Measurements from ENCODE around the gene LMBRD2. TPM values are rescaled to one million over a fixed set of nuclear protein-coding genes. Genes with fewer than 3 reads are reported as not detected.
A peak's percentile ranks its signal among the peaks of the same experiment; 100 is the strongest.

Gene LMBRD2
- total RNA-seq, 5 donors from 2014 or later (not counting 1 experiment from before 2014, with no cell fraction given): 6.3 to 13.7 (median 10.8) TPM

DNA sequence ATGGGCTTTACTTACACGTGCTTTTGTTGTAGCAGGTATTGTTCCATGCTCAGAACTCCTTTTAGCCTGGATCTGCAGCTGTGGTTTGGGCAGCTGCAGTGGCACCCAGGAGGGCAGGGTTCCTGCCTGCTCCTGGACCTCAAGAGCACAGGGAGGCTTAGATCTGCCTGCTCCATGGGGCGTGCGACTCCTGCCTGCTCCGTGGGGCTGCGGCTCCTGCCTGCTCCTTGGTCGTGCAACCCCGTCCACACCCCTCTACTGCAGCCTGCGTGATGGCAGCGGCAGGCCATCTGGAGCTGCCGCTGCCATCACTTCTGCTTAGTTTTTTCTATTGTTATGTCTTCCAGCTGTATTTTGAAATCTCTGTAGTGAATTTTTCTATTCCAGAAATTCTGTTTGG, 73.3 kb downstream of the LMBRD2 start:
- no peak overlapping the region for H3K27ac ChIP-seq (ENCODE audit: low read length)
- no peaks in the 10 kb centered on the region for H3K9me3 ChIP-seq
- H3K27me3 ChIP-seq (replicated peaks in 1 of 2; ENCODE audit: control insufficient read depth in 2 of 2, extremely low read depth in 1 of 2, insufficient read depth in 2 of 2, low read length in 1 of 2): peaks cover 0 to 15% of the 10 kb centered on the region in 2 experiments
- WGBS (ENCODE audit: insufficient coverage): 84% methylated on average over 6 of the region's 10 CpGs
- no peak overlapping the region for H3K4me3 ChIP-seq (ENCODE audit: control insufficient read depth in 1 of 2, extremely low read depth in 1 of 2, low read length in 1 of 2)
- Mint-ChIP-seq H3K4me1 (peaks cover 0 to 5% (median 3%) of the 10 kb centered on the region in 3 donors), H3K27me3 (peaks cover 9 to 25% of the 10 kb centered on the region in 2 donors), H3K4me3 (no peak overlapping the region), H3K9me3 (no peaks in the 10 kb centered on the region), H3K36me3 (no peaks in the 10 kb centered on the region), H3K27ac (no peak overlapping the region)
- H3K36me3 ChIP-seq (ENCODE audit: control insufficient read depth in 2 of 2, extremely low read depth in 1 of 2, insufficient read depth in 1 of 2, low read length in 1 of 2): no peaks in the 10 kb centered on the region
- CTCF ChIA-PET: interaction anchor here (0.5 to 2.1 kb wide), 16 partner anchors 8 to 906 kb away, joined by 3 to 14 read pairs (median 4); partner anchors contain the start of gene NADK2 (in 1 of the 2)
- H3K4me1 ChIP-seq (ENCODE audit: control insufficient read depth in 1 of 2, extremely low read depth in 1 of 2, insufficient read depth in 2 of 2, low read length in 2 of 2): peaks cover 0 to 4% of the 10 kb centered on the region in 2 experiments
- no peak for ATAC-seq (replicated peaks in 1 of 4)
- no peak for DNase-seq
- POLR2A ChIA-PET: interaction anchor here in 1 of 2 donors (0.5 kb wide), 1 partner anchor 577 kb away, joined by 3 read pairs; no protein-coding TSS in a partner anchor

- peak in 1 of 35 experiments; percentile 34 for DNase-seq
- no peak overlapping the region for H3K27ac Mint-ChIP-seq
- CTCF ChIA-PET: interaction anchor here (0.6 to 1.0 kb wide), 2 partner anchors 10 to 318 kb away, joined by 4 read pairs; no protein-coding TSS in a partner anchor
These were observed 78.0 kb downstream of the LMBRD2 start for GRCh38 chr5:36073595-36074216.

GRCh38 chr5:36070687-36071571, 80.8 kb downstream of the LMBRD2 start:
- peak overlapping the region; percentile 70 to 72 (median 71) for H3K4me3 Mint-ChIP-seq
- H3K27me3 Mint-ChIP-seq: peaks cover 15 to 18% of the 10 kb centered on the region in 2 donors
- Histone ChIP-seq H3K4me3 (ENCODE audit: control insufficient read depth in 1 of 2, extremely low read depth in 1 of 2, low read length in 1 of 2) (peak overlapping the region in 1 of 2 donors; percentile 32), H3K27me3 (replicated peaks in 1 of 2; ENCODE audit: control insufficient read depth in 2 of 2, extremely low read depth in 1 of 2, insufficient read depth in 2 of 2, low read length in 1 of 2) (peaks cover 2 to 19% of the 10 kb centered on the region in 2 experiments), H3K9me3 (no peaks in the 10 kb centered on the region), H3K27ac (ENCODE audit: low read length) (no peak overlapping the region), H3K4me1 (ENCODE audit: control insufficient read depth in 1 of 2, extremely low read depth in 1 of 2, insufficient read depth in 2 of 2, low read length in 2 of 2) (peaks cover 2 to 10% of the 10 kb centered on the region in 2 experiments), H3K36me3 (ENCODE audit: control insufficient read depth in 2 of 2, extremely low read depth in 1 of 2, insufficient read depth in 1 of 2, low read length in 1 of 2) (no peaks in the 10 kb centered on the region)
- H3K4me1 Mint-ChIP-seq: peaks cover 16 to 27% (median 22%) of the 10 kb centered on the region in 3 donors
- POLR2A ChIA-PET: no interaction called here
- CTCF ChIA-PET: interaction anchor here (0.6 to 2.0 kb wide), 4 partner anchors 8 to 339 kb away, joined by 3 to 8 read pairs (median 4); no protein-coding TSS in a partner anchor
- ATAC-seq (replicated peaks in 1 of 4) (no peak), DNase-seq (peak in 1 of 35 experiments; percentile 11)
- peak overlapping the region; percentile 7 to 40 for H3K27ac Mint-ChIP-seq
- 9% methylated on average over 4 of the region's 9 CpGs for WGBS (ENCODE audit: insufficient coverage)
- H3K9me3 Mint-ChIP-seq: no peaks in the 10 kb centered on the region
- no peaks in the 10 kb centered on the region for H3K36me3 Mint-ChIP-seq

More at GRCh38 chr5:36073595-36074216, 78.0 kb downstream of the LMBRD2 start:
- H3K4me1 Mint-ChIP-seq: peaks cover 10 to 13% (median 13%) of the 10 kb centered on the region in 3 donors
- peaks cover 4 to 6% of the 10 kb centered on the region in 2 donors for H3K27me3 Mint-ChIP-seq
- H3K4me3 Mint-ChIP-seq: no peak overlapping the region
- POLR2A ChIA-PET: no interaction called here
- WGBS (ENCODE audit: insufficient coverage): 30% methylated on average over 2 of the region's 3 CpGs
- H3K27me3 ChIP-seq (replicated peaks in 1 of 2; ENCODE audit: control insufficient read depth in 2 of 2, extremely low read depth in 1 of 2, insufficient read depth in 2 of 2, low read length in 1 of 2): peaks cover 0 to 6% of the 10 kb centered on the region in 2 experiments
- no peaks in the 10 kb centered on the region for H3K9me3 Mint-ChIP-seq
- H3K4me1 ChIP-seq (ENCODE audit: control insufficient read depth in 1 of 2, extremely low read depth in 1 of 2, insufficient read depth in 2 of 2, low read length in 2 of 2): peaks cover 2 to 6% of the 10 kb centered on the region in 2 experiments
- no peaks in the 10 kb centered on the region for H3K9me3 ChIP-seq
- peak in 3 of 4 experiments; percentile 54 to 61 (median 57) for ATAC-seq (replicated peaks in 1 of 4)
- no peak overlapping the region for H3K4me3 ChIP-seq (ENCODE audit: control insufficient read depth in 1 of 2, extremely low read depth in 1 of 2, low read length in 1 of 2)
- no peak overlapping the region for H3K27ac ChIP-seq (ENCODE audit: low read length)
- no peaks in the 10 kb centered on the region for H3K36me3 Mint-ChIP-seq
- H3K36me3 ChIP-seq (ENCODE audit: control insufficient read depth in 2 of 2, extremely low read depth in 1 of 2, insufficient read depth in 1 of 2, low read length in 1 of 2): no peaks in the 10 kb centered on the region

GRCh38 chr5:36068751-36069281, 82.9 kb downstream of the LMBRD2 start:
- Histone ChIP-seq H3K9me3 (no peaks in the 10 kb centered on the region), H3K36me3 (ENCODE audit: control insufficient read depth in 2 of 2, extremely low read depth in 1 of 2, insufficient read depth in 1 of 2, low read length in 1 of 2) (no peaks in the 10 kb centered on the region), H3K4me3 (ENCODE audit: control insufficient read depth in 1 of 2, extremely low read depth in 1 of 2, low read length in 1 of 2) (no peak overlapping the region), H3K27ac (ENCODE audit: low read length) (no peak overlapping the region), H3K4me1 (ENCODE audit: control insufficient read depth in 1 of 2, extremely low read depth in 1 of 2, insufficient read depth in 2 of 2, low read length in 2 of 2) (peaks cover 2 to 10% of the 10 kb centered on the region in 2 experiments), H3K27me3 (replicated peaks in 1 of 2; ENCODE audit: control insufficient read depth in 2 of 2, extremely low read depth in 1 of 2, insufficient read depth in 2 of 2, low read length in 1 of 2) (peaks cover 2 to 22% of the 10 kb centered on the region in 2 experiments)
- peaks cover 16 to 27% (median 21%) of the 10 kb centered on the region in 3 donors for H3K4me1 Mint-ChIP-seq
- ChIA-PET POLR2A (interaction anchor here (0.5 to 0.6 kb wide), 2 partner anchors 517 to 1251 kb away, joined by 3 to 13 read pairs; no protein-coding TSS in a partner anchor), CTCF (interaction anchor here (0.8 to 0.9 kb wide), 2 partner anchors 788 to 839 kb away, joined by 4 to 6 read pairs; no protein-coding TSS in a partner anchor)
- H3K9me3 Mint-ChIP-seq: no peaks in the 10 kb centered on the region
- H3K4me3 Mint-ChIP-seq: no peak overlapping the region
- peaks cover 23 to 27% of the 10 kb centered on the region in 2 donors for H3K27me3 Mint-ChIP-seq
- DNase-seq (no peak), ATAC-seq (replicated peaks in 1 of 4) (no peak)
- H3K36me3 Mint-ChIP-seq: no peaks in the 10 kb centered on the region
- 100% methylated on average over 2 of the region's 5 CpGs for WGBS (ENCODE audit: insufficient coverage)
- no peak overlapping the region for H3K27ac Mint-ChIP-seq

DNA sequence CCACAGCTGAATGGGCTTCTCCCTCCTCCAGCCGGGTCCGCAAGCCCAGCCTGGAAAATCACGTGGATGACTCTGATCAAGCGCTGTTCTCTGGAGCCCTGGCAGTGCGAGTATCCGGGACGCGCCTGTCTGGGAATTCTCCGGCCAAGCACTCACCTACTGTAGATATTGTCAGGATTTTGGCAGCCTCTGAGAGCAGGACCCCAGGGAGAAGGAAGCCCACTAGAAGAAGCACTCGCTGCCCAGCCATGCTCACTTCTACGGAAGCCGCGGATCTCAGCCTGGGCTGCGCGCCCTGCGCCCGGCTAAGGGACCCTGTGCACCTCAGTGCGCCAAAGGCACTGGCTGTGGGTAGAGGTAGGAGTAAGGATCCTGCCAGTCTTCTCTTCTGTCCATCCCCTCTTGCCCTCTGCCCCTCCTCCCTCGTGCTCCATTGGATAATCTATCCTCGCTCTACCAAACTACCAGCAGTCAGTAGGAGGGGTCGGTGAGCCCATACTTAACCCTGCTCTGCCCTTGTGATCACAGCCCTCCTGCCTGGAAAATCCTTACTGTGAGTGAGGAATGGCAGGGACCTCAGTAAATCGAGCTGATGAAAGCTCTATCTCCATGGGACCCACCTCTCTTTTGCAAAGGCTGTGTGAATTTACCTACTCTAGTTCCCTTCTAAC, 85.0 kb downstream of the LMBRD2 start, which contains the start of gene UGT3A2:
Gene UGT3A2 (minus strand): TSS at position 343 of the 671 bp plus-strand sequence. CDS start 93 bp downstream, at position 250.
- H3K36me3 ChIP-seq (ENCODE audit: control insufficient read depth in 2 of 2, extremely low read depth in 1 of 2, insufficient read depth in 1 of 2, low read length in 1 of 2): no peaks in the 10 kb centered on the region
- ChIA-PET CTCF (no interaction called here), POLR2A (no interaction called here)
- ATAC-seq (replicated peaks in 1 of 4) (no peak), DNase-seq (no peak)
- H3K4me1 ChIP-seq (ENCODE audit: control insufficient read depth in 1 of 2, extremely low read depth in 1 of 2, insufficient read depth in 2 of 2, low read length in 2 of 2): peaks cover 2 to 9% of the 10 kb centered on the region in 2 experiments
- Mint-ChIP-seq H3K27me3 (peaks cover 23 to 27% of the 10 kb centered on the region in 2 donors), H3K4me3 (peak within 1 kb of the TSS in 1 of 3 donors; percentile 39), H3K36me3 (no peaks in the 10 kb centered on the region), H3K27ac (no peak within 1 kb of the TSS), H3K4me1 (peaks cover 15 to 23% (median 18%) of the 10 kb centered on the region in 3 donors), H3K9me3 (no peaks in the 10 kb centered on the region)
- no peaks in the 10 kb centered on the region for H3K9me3 ChIP-seq
- WGBS (ENCODE audit: insufficient coverage): 7% methylated on average over 13 of the region's 22 CpGs
- peaks cover 2 to 20% of the 10 kb centered on the region in 2 experiments for H3K27me3 ChIP-seq (replicated peaks in 1 of 2; ENCODE audit: control insufficient read depth in 2 of 2, extremely low read depth in 1 of 2, insufficient read depth in 2 of 2, low read length in 1 of 2)
- peak within 1 kb of the TSS in 1 of 2 donors; percentile 36 for H3K4me3 ChIP-seq (ENCODE audit: control insufficient read depth in 1 of 2, extremely low read depth in 1 of 2, low read length in 1 of 2)
- H3K27ac ChIP-seq (ENCODE audit: low read length): no peak within 1 kb of the TSS

Measured in T-cell (primary cell).